PC-9 (cell line): Measurements from ENCODE around the gene FBXO34.

Source experiments
- EZH2 ChIP-seq: fragments of 200-600 bp; sonication (generic); IDR thresholded peaks from 2 replicates; pipeline ENCODE4 v1.8.0; 2017; ENCODE audit warnings: antibody characterized with exemption, low read depth
- TF ChIP-seq, protein P1 (sequence below): fragments of 200-600 bp; sonication (generic); conservative IDR thresholded peaks from 2 replicates; pipeline ENCODE4 v1.6.1; 2017; ENCODE audit warnings: mixed run types, antibody characterized with exemption, mild to moderate bottlenecking, moderate library complexity

DNA sequence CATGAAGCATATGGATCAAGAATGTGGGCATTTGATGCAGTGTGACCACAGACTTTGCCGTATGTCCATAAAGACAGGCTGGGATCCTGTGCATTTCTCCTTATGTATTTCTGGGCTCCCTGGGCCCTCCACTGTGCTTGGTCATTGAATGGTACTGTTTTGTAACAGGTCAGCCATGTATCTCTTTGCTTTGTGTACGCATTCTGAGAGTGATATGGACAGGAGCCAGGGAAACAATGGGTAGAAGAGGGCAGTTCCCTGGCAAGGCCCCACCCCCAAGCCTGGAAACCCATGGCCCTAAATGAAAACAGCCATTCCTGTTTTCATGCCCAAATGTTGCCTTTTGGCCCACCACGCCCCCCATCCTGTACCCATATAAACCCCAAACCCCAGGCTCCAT is 15.2 kb upstream of the FBXO34 start:
- TF ChIP-seq, protein P1, sequence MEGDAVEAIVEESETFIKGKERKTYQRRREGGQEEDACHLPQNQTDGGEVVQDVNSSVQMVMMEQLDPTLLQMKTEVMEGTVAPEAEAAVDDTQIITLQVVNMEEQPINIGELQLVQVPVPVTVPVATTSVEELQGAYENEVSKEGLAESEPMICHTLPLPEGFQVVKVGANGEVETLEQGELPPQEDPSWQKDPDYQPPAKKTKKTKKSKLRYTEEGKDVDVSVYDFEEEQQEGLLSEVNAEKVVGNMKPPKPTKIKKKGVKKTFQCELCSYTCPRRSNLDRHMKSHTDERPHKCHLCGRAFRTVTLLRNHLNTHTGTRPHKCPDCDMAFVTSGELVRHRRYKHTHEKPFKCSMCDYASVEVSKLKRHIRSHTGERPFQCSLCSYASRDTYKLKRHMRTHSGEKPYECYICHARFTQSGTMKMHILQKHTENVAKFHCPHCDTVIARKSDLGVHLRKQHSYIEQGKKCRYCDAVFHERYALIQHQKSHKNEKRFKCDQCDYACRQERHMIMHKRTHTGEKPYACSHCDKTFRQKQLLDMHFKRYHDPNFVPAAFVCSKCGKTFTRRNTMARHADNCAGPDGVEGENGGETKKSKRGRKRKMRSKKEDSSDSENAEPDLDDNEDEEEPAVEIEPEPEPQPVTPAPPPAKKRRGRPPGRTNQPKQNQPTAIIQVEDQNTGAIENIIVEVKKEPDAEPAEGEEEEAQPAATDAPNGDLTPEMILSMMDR: no peak
- no peak for TF ChIP-seq EZH2
